ENCODE measurements around the gene CD40LG. TPM values are rescaled to one million over a fixed set of nuclear protein-coding genes. Genes with fewer than 3 reads are reported as not detected.

The CD40LG gene
- total RNA-seq, 1 experiment from 2014 or later, result not detected

- ChIA-PET POLR2A (ENCODE audit: unreplicated experiment) (no interaction called here), CTCF (interaction anchor here (0.6 kb wide), 1 partner anchor 567 kb away, joined by 4 read pairs; no protein-coding TSS in a partner anchor)
These were observed 21.1 kb upstream of the CD40LG start for GRCh38 chrX:136626891-136627290.

GRCh38 chrX:136627409-136627808 is 20.5 kb upstream of the CD40LG start:
- no peak overlapping the region for H3K27ac ChIP-seq
- intact Hi-C loops (cut with micrococcal nuclease; ENCODE audit: unreplicated experiment), result no loop called here
- BruUV-seq (replicated peaks), result no TSS peak
- no peaks in the 10 kb centered on the region for H3K9me3 ChIP-seq (ENCODE audit: insufficient read depth, low read depth)
- H3K27me3 ChIP-seq (ENCODE audit: insufficient read depth, low read depth), result peaks cover 13% of the 10 kb centered on the region; the same call in 1 of the 2 replicates
- no peak for DNase-seq
- ChIA-PET CTCF (interaction anchor here (0.6 kb wide), 1 partner anchor 566 kb away, joined by 4 read pairs; no protein-coding TSS in a partner anchor), POLR2A (ENCODE audit: unreplicated experiment) (no interaction called here)
- no peak overlapping the region for H3K4me2 ChIP-seq
- no peaks in the 10 kb centered on the region for H3K79me2 ChIP-seq (ENCODE audit: low read depth)
- no peak for TF ChIP-seq CTCF (conservative IDR thresholded peaks at IDR 0.05)
- TF ChIP-seq EZH2 (IDR thresholded peaks at IDR 0.05; ENCODE audit: low read depth), result no peak
- H4K20me1 ChIP-seq (ENCODE audit: insufficient read depth), result no peaks in the 10 kb centered on the region
- no peak overlapping the region for H3K4me3 ChIP-seq
- no peaks in the 10 kb centered on the region for H3K9me2 ChIP-seq (ENCODE audit: insufficient read depth)
- H2AFZ ChIP-seq, result no peak overlapping the region
- H3F3A ChIP-seq (ENCODE audit: insufficient read depth, low read depth), result no peaks in the 10 kb centered on the region
- H3K4me1 ChIP-seq (replicated peaks; ENCODE audit: insufficient read depth), result no peaks in the 10 kb centered on the region
- H3K36me3 ChIP-seq (ENCODE audit: low read depth), result no peaks in the 10 kb centered on the region

More at GRCh38 chrX:136626891-136627290, 21.1 kb upstream of the CD40LG start:
- peaks cover 12% of the 10 kb centered on the region; the same call in 1 of the 2 replicates for H3K27me3 ChIP-seq (ENCODE audit: insufficient read depth, low read depth)
- no peak overlapping the region for H3K4me3 ChIP-seq
- no peaks in the 10 kb centered on the region for H3K9me2 ChIP-seq (ENCODE audit: insufficient read depth)
- H3K79me2 ChIP-seq (ENCODE audit: low read depth), result no peaks in the 10 kb centered on the region
- no peaks in the 10 kb centered on the region for H4K20me1 ChIP-seq (ENCODE audit: insufficient read depth)
- H3K4me1 ChIP-seq (replicated peaks; ENCODE audit: insufficient read depth), result no peaks in the 10 kb centered on the region
- no peak overlapping the region for H3K27ac ChIP-seq
- H2AFZ ChIP-seq, result no peak overlapping the region
- intact Hi-C loops (cut with micrococcal nuclease; ENCODE audit: unreplicated experiment), result no loop called here
- DNase-seq, result no peak
- no peaks in the 10 kb centered on the region for H3K9me3 ChIP-seq (ENCODE audit: insufficient read depth, low read depth)
- no TSS peak for BruUV-seq (replicated peaks)
- no peak for TF ChIP-seq EZH2 (IDR thresholded peaks at IDR 0.05; ENCODE audit: low read depth)
- TF ChIP-seq CTCF (conservative IDR thresholded peaks at IDR 0.05), result no peak
- H3K4me2 ChIP-seq, result no peak overlapping the region
- no peaks in the 10 kb centered on the region for H3F3A ChIP-seq (ENCODE audit: insufficient read depth, low read depth)
- H3K36me3 ChIP-seq (ENCODE audit: low read depth), result no peaks in the 10 kb centered on the region

GRCh38 chrX:136629084-136629750 is 18.7 kb upstream of the CD40LG start:
- Histone ChIP-seq H3K4me2 (no peak overlapping the region), H2AFZ (no peak overlapping the region), H3K9me2 (ENCODE audit: insufficient read depth) (no peaks in the 10 kb centered on the region; the same call in 1 of the 2 replicates), H3K4me1 (replicated peaks; ENCODE audit: insufficient read depth) (no peaks in the 10 kb centered on the region), H3F3A (ENCODE audit: insufficient read depth, low read depth) (no peaks in the 10 kb centered on the region), H3K27me3 (ENCODE audit: insufficient read depth, low read depth) (peaks cover 19% of the 10 kb centered on the region; the same call in 1 of the 2 replicates), H3K4me3 (no peak overlapping the region), H4K20me1 (ENCODE audit: insufficient read depth) (no peaks in the 10 kb centered on the region), H3K9me3 (ENCODE audit: insufficient read depth, low read depth) (no peaks in the 10 kb centered on the region), H3K27ac (no peak overlapping the region), H3K36me3 (ENCODE audit: low read depth) (no peaks in the 10 kb centered on the region), H3K79me2 (ENCODE audit: low read depth) (no peaks in the 10 kb centered on the region)
- TF ChIP-seq EZH2 (IDR thresholded peaks at IDR 0.05; ENCODE audit: low read depth), result no peak
- no peak for TF ChIP-seq CTCF (conservative IDR thresholded peaks at IDR 0.05)
- ChIA-PET CTCF (no interaction called here), POLR2A (ENCODE audit: unreplicated experiment) (no interaction called here)
- DNase-seq, result no peak
- no TSS peak for BruUV-seq (replicated peaks)
- intact Hi-C loops (cut with micrococcal nuclease; ENCODE audit: unreplicated experiment), result no loop called here

Data from PC-9 (cell line).